ENCODE data around the gene VWCE. TPM values are rescaled to one million over a fixed set of nuclear protein-coding genes. Genes with fewer than 3 reads are reported as not detected.

VWCE gene
- total and polyA plus RNA-seq, 9 of the 15 experiments (the other 6 are each of a cell fraction or from before 2014, with no cell fraction given), result 0.06 to 1.6 (median 0.63) TPM; not detected in 1

GRCh38 chr11:61332797-61333549, 37.9 kb upstream of the VWCE start, which contains the start of the genes DDB1 and TKFC (continued):
- TF ChIP-seq ZZZ3 (IDR thresholded peaks at IDR 0.05) (peak; percentile 89; the same call in 1 of the 2 replicates), RB1 (IDR thresholded peaks at IDR 0.05; ENCODE audit: low read depth) (peak; percentile 76), SMAD4 (CRISPR knock-in tag; conservative IDR thresholded peaks at IDR 0.05) (peak; percentile 13; the same call in 1 of the 2 replicates), FIP1L1 (IDR thresholded peaks at IDR 0.05; ENCODE audit: low read depth, low read length, poor library complexity, severe bottlenecking) (peak; percentile 92), HNRNPL (IDR thresholded peaks at IDR 0.05; ENCODE audit: low read depth, low read length) (0 out of 2 replicates have a peak, but pooled peaks have one; percentile 49), E2F6 (IDR thresholded peaks at IDR 0.05; ENCODE audit: borderline replicate concordance in 1 of 2, extremely low read depth in 1 of 2, insufficient read depth in 1 of 2, insufficient read length in 1 of 2, low read depth in 1 of 2, low read length in 1 of 2, poor library complexity in 1 of 2, severe bottlenecking in 1 of 2) (peak; percentile 56), TEAD1 (CRISPR knock-in tag; IDR thresholded peaks at IDR 0.05) (peak in 1 of 2 experiments; percentile 55; a peak in 1 of 4 replicates), SRSF3 (IDR thresholded peaks at IDR 0.05; ENCODE audit: insufficient read depth, low read length) (no peak), ZNF23 (CRISPR knock-in tag; IDR thresholded peaks at IDR 0.05) (no peak), ELF4 (CRISPR knock-in tag; IDR thresholded peaks at IDR 0.05) (no peak), NFE2L1 (tag; IDR thresholded peaks at IDR 0.05; ENCODE audit: borderline replicate concordance, low read depth) (no peak), ZNF75A (CRISPR knock-in tag; IDR thresholded peaks at IDR 0.05) (no peak), ZNF449 (CRISPR knock-in tag; IDR thresholded peaks at IDR 0.05) (no peak), TOE1 (IDR thresholded peaks at IDR 0.05; ENCODE audit: borderline replicate concordance) (no peak; the same call in 1 of the 2 replicates), TOE1 (CRISPR knock-in tag; IDR thresholded peaks at IDR 0.05; ENCODE audit: borderline replicate concordance, low read depth) (peak; percentile 91; the same call in 1 of the 2 replicates), ZNF639 (CRISPR knock-in tag; conservative IDR thresholded peaks at IDR 0.05 in 1 of 2, IDR thresholded peaks at IDR 0.05 in 1 of 2) (peak in 1 of 2 experiments; percentile 60; a peak in 1 of 4 replicates), PTBP1 (IDR thresholded peaks at IDR 0.05; ENCODE audit: low read depth, low read length) (no peak), ETV6 (IDR thresholded peaks at IDR 0.05; ENCODE audit: borderline replicate concordance in 1 of 2, low read depth in 2 of 2, low read length in 1 of 2) (no peak), ETV6 (CRISPR knock-in tag; IDR thresholded peaks at IDR 0.05; ENCODE audit: borderline replicate concordance) (0 out of 2 replicates have a peak, but pooled peaks have one; percentile 43)
